ENCODE measurements around the gene USP10. TPM values are rescaled to one million over a fixed set of nuclear protein-coding genes. Genes with fewer than 3 reads are reported as not detected.

Gene USP10
- total RNA-seq, 1 donor from 2014 or later: 62.7 TPM

DNA sequence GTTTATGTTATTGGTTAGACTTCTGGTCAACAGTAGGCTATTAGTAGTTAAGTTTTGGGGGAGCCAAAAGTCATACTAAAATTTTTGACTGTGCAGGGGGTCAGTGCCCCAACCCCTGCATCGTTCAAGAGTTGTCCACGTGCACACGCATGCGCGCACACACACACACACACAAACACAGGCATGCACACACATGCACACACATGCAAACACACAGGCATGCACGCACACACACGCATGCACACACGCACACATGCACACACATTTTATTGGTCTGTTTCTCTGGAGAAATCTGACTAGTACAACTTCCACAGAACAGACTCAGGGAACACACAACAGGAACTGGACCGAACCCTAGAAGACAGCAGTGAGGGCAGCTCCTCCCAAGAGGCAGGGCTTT lies 24.4 kb upstream of the USP10 start:
- H3K4me1 ChIP-seq: no peaks in the 10 kb centered on the region
- H3K27me3 ChIP-seq (ENCODE audit: low read depth): peaks cover 9% of the 10 kb centered on the region
- DNase-seq (no peak), ATAC-seq (no peak)
- intact Hi-C loops (cut with DNase I): loop anchor here (10.0 kb wide), 1 partner anchor 49 kb away; no protein-coding TSS in a partner anchor
- no peak overlapping the region for H3K27ac ChIP-seq
- no peaks in the 10 kb centered on the region for H3K9me3 ChIP-seq
- no peaks in the 10 kb centered on the region for H3K36me3 ChIP-seq
- TF ChIP-seq, protein P1, sequence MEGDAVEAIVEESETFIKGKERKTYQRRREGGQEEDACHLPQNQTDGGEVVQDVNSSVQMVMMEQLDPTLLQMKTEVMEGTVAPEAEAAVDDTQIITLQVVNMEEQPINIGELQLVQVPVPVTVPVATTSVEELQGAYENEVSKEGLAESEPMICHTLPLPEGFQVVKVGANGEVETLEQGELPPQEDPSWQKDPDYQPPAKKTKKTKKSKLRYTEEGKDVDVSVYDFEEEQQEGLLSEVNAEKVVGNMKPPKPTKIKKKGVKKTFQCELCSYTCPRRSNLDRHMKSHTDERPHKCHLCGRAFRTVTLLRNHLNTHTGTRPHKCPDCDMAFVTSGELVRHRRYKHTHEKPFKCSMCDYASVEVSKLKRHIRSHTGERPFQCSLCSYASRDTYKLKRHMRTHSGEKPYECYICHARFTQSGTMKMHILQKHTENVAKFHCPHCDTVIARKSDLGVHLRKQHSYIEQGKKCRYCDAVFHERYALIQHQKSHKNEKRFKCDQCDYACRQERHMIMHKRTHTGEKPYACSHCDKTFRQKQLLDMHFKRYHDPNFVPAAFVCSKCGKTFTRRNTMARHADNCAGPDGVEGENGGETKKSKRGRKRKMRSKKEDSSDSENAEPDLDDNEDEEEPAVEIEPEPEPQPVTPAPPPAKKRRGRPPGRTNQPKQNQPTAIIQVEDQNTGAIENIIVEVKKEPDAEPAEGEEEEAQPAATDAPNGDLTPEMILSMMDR (IDR thresholded peaks at IDR 0.05): no peak
- no peak overlapping the region for H3K4me3 ChIP-seq

DNA sequence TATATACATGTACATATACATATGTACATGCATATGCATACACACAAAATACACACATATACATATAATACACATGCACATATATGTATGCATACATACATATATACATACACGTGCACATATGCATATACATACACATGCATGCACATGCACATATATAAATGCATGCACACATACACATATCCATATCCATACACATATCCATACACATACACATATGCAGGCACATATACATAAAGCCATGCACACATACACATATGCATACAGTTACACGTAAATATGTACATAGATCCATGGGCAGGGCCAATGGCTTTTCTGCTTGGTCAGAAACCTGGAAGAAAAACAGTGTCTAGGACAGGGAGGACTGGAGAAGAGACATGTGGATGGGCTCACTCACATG lies 23.9 kb upstream of the USP10 start:
- intact Hi-C loops (cut with DNase I): loop anchor here (10.0 kb wide), 1 partner anchor 49 kb away; no protein-coding TSS in a partner anchor
- DNase-seq: no peak
- Histone ChIP-seq H3K4me3 (no peak overlapping the region), H3K36me3 (no peaks in the 10 kb centered on the region), H3K4me1 (no peaks in the 10 kb centered on the region), H3K9me3 (no peaks in the 10 kb centered on the region), H3K27ac (no peak overlapping the region), H3K27me3 (ENCODE audit: low read depth) (peaks cover 9% of the 10 kb centered on the region)
- TF ChIP-seq, protein P1 (IDR thresholded peaks at IDR 0.05): no peak
- ATAC-seq: no peak

DNA sequence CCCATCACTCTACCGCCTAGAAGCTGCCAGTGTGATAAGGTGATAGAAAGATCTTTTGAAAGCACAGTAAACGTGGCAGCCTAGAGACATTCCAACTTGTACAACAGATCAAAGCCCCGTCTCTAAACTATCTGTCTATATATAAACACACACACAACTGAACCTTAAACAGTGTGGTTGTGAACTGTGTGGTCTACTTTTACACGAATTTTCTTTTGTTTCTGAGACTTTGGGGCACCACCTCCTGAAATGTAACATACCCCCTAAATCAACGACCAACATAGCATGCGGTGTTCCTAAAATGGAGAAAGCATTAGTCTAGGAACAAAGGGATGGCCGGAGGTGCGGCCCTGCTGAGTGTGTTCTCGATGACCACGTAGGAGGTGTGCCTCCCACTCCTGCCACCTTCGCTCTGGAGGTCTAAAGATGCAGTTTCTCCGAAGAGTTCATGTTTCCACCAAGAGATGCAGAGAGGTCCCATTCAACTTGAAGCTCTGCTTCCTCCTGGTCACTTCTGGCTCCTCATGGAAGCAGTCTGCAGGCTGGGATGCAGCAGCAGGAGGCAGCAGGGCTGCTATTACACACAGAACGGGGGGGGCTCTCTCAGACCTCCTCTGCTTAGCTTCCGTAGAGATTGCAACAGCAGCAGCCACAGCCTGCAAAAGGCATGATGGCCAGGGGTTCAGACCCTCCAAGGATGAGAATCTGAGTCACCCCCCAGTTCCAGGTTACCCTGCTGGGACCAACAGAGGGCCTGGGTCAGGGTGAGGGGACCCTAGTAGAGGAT lies 22.6 kb upstream of the USP10 start:
- no peaks in the 10 kb centered on the region for H3K4me1 ChIP-seq
- intact Hi-C loops (cut with DNase I): loop anchor here (10.0 kb wide), 1 partner anchor 48 kb away; no protein-coding TSS in a partner anchor

DNA sequence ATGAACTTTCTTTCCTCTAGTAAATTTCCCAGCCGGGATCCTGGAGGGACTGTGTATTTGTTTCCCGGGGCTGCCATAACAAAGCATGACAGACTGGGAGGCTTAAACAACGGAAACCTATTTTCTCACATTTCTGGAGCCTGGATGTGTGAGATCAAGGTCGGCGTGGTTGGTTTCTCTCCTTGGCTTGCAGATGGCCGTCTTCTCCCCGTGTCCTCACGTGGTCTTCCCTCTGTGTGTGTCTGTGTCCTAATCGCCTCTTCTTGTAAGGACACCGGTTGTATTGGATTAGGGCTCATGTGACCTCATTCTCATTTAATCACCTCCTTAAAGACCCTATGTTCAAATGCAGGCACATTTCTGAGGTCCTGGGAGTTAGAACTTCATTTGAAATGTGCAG lies 22.0 kb upstream of the USP10 start:
- intact Hi-C loops (cut with DNase I): loop anchor here (10.0 kb wide), 1 partner anchor 47 kb away; no protein-coding TSS in a partner anchor
- no peaks in the 10 kb centered on the region for H3K36me3 ChIP-seq
- no peak overlapping the region for H3K4me3 ChIP-seq
- TF ChIP-seq, protein P1 (IDR thresholded peaks at IDR 0.05): no peak
- no peak overlapping the region for H3K27ac ChIP-seq
- DNase-seq (no peak), ATAC-seq (no peak)
- no peaks in the 10 kb centered on the region for H3K9me3 ChIP-seq
- H3K4me1 ChIP-seq: no peaks in the 10 kb centered on the region
- H3K27me3 ChIP-seq (ENCODE audit: low read depth): peaks cover 12% of the 10 kb centered on the region

More for the DNA sequence above, 22.6 kb upstream of the USP10 start:
- Histone ChIP-seq H3K36me3 (no peaks in the 10 kb centered on the region), H3K4me3 (no peak overlapping the region), H3K27me3 (ENCODE audit: low read depth) (peaks cover 9% of the 10 kb centered on the region), H3K27ac (no peak overlapping the region), H3K9me3 (no peaks in the 10 kb centered on the region)
- TF ChIP-seq, protein P1 (IDR thresholded peaks at IDR 0.05): no peak
- no peak for DNase-seq
- ATAC-seq: no peak

DNA sequence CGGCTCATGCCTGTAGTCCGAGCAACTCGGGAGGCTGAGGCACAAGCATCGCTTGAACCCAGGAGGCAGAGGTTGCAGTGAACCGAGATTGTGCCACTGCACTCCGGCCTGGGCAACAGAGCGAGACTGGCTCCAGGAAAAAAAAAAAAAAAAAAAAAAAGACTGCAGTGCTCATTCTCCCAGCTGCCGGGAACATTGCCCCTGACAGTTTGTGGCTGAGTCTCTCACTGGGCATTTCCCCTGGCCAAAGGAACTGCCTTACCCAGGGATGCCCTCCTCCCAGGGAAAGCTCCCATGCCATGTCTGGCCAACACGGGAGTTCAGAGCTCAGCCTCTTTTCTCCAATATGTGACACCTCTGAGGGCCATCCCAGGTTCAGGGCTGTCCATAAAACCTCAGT lies 21.3 kb upstream of the USP10 start:
- no peak overlapping the region for H3K27ac ChIP-seq
- intact Hi-C loops (cut with DNase I): loop anchor here (10.0 kb wide), 1 partner anchor 46 kb away; no protein-coding TSS in a partner anchor
- H3K36me3 ChIP-seq: no peaks in the 10 kb centered on the region
- no peaks in the 10 kb centered on the region for H3K9me3 ChIP-seq
- ATAC-seq (no peak), DNase-seq (no peak)
- peaks cover 12% of the 10 kb centered on the region for H3K27me3 ChIP-seq (ENCODE audit: low read depth)
- TF ChIP-seq, protein P1 (IDR thresholded peaks at IDR 0.05): no peak
- H3K4me3 ChIP-seq: no peak overlapping the region
- no peaks in the 10 kb centered on the region for H3K4me1 ChIP-seq
